GM21447 (cell line): ENCODE results near the gene SRPK1.

Experiments used
- ATAC-seq: cut with Tn5 transposase; IDR thresholded peaks from one replicate; pipeline ENCODE4 v1.9.1; 2021; ENCODE audit not compliant: unreplicated experiment

SRPK1 gene

GRCh38 chr6:35829306-35829705 lies 91.6 kb downstream of the SRPK1 start:
- ATAC-seq = no peak

- ATAC-seq = no peak
Measured at GRCh38 chr6:35824552-35825192, 96.2 kb downstream of the SRPK1 start.

- ATAC-seq = no peak
Measured at GRCh38 chr6:35823601-35824000, 97.3 kb downstream of the SRPK1 start.

GRCh38 chr6:35817515-35817914 lies 103.4 kb downstream of the SRPK1 start:
- no peak for ATAC-seq

GRCh38 chr6:35811699-35811995 lies 109.3 kb downstream of the SRPK1 start:
- no peak for ATAC-seq

- no peak for ATAC-seq
Measured at GRCh38 chr6:35810971-35811698, 109.8 kb downstream of the SRPK1 start.

- ATAC-seq = no peak
Measured at GRCh38 chr6:35809809-35810208, 111.1 kb downstream of the SRPK1 start.

GRCh38 chr6:35808688-35809087 lies 112.2 kb downstream of the SRPK1 start:
- ATAC-seq = no peak

GRCh38 chr6:35804996-35805736 lies 115.7 kb downstream of the SRPK1 start, which contains the start of gene LHFPL5:
Gene LHFPL5 (plus strand): TSS chr6:35805352. CDS start chr6:35805671, 319 bp downstream.
- ATAC-seq = no peak

GRCh38 chr6:35801148-35801547 lies 119.8 kb downstream of the SRPK1 start:
- no peak for ATAC-seq

GRCh38 chr6:35798706-35799105 lies 122.2 kb downstream of the SRPK1 start:
- no peak for ATAC-seq

GRCh38 chr6:35797837-35798526 lies 122.9 kb downstream of the SRPK1 start:
- ATAC-seq = no peak

GRCh38 chr6:35796236-35796635 lies 124.7 kb downstream of the SRPK1 start:
- no peak for ATAC-seq

- no peak for ATAC-seq
Measured at GRCh38 chr6:35795453-35796071, 125.3 kb downstream of the SRPK1 start.

- ATAC-seq = no peak
Measured at GRCh38 chr6:35794536-35795452, 126.1 kb downstream of the SRPK1 start.

GRCh38 chr6:35790683-35791082 lies 130.2 kb downstream of the SRPK1 start:
- ATAC-seq = no peak

GRCh38 chr6:35788423-35788982 lies 132.4 kb downstream of the SRPK1 start:
- no peak for ATAC-seq

- no peak for ATAC-seq
Measured at GRCh38 chr6:35787266-35788218, 133.4 kb downstream of the SRPK1 start.

- ATAC-seq = no peak
Measured at GRCh38 chr6:35786810-35787209, 134.1 kb downstream of the SRPK1 start.
